Osteoblast (primary cell): ENCODE results near the gene DIP2C. TPM values are rescaled to one million over a fixed set of nuclear protein-coding genes. Genes with fewer than 3 reads are reported as not detected.
"Not testable (repeated sequence)": the region's sequence is repeated elsewhere in the genome, so short reads cannot be mapped to it uniquely, and the experiment has no call there.

Experiments used
- DNase-seq: peaks from one replicate; pipeline ENCODE4 v3.0.0; 2011; ENCODE audit warnings: low spot score, mixed read lengths; ENCODE audit not compliant: insufficient read length; ENCODE audit errors: missing footprints
- H2AFZ ChIP-seq: 2 replicates; pipeline ENCODE4 v1.6.0; 2011; ENCODE audit warnings: mild to moderate bottlenecking, low read length
- H3K27ac ChIP-seq: 2 replicates; pipeline ENCODE4 v1.5.1; 2011; ENCODE audit warnings: mild to moderate bottlenecking, low read depth, low read length, moderate library complexity
- H3K27me3 ChIP-seq: 2 replicates; pipeline ENCODE4 v1.6.0; 2012; ENCODE audit warnings: mild to moderate bottlenecking, control low read depth, inconsistent platforms, low read length, moderate library complexity; ENCODE audit not compliant: insufficient read depth
- H3K36me3 ChIP-seq: 2 replicates; pipeline ENCODE4 v1.5.1; 2011; ENCODE audit warnings: mild to moderate bottlenecking, low read length, control low read depth, moderate library complexity; ENCODE audit not compliant: insufficient read depth
- H3K4me1 ChIP-seq: 2 replicates; pipeline ENCODE4 v1.5.1; 2011; ENCODE audit warnings: mild to moderate bottlenecking, low read length, control low read depth, moderate library complexity; ENCODE audit not compliant: insufficient read depth
- H3K4me2 ChIP-seq: 2 replicates; pipeline ENCODE4 v1.6.0; 2011; ENCODE audit warnings: mild to moderate bottlenecking, low read length; ENCODE audit not compliant: insufficient read depth
- H3K4me3 ChIP-seq: fragments of 200-600 bp; sonication (generic); 3 replicates; pipeline ENCODE4 v1.5.1; 2012; ENCODE audit warnings: mild to moderate bottlenecking, low read length, inconsistent platforms; ENCODE audit not compliant: insufficient read depth
- H3K79me2 ChIP-seq: 2 replicates; pipeline ENCODE4 v1.6.0; 2012; ENCODE audit warnings: mild to moderate bottlenecking, low read length, control low read depth, inconsistent platforms; ENCODE audit not compliant: insufficient read depth
- H3K9me3 ChIP-seq: 2 replicates; pipeline ENCODE4 v1.5.1; 2011; ENCODE audit warnings: low read depth, low read length, control low read depth
- H4K20me1 ChIP-seq: 2 replicates; pipeline ENCODE4 v1.6.0; 2012; ENCODE audit warnings: mild to moderate bottlenecking, low read length, control low read depth; ENCODE audit not compliant: insufficient read depth
- CTCF ChIP-seq: IDR thresholded peaks from 2 replicates; pipeline ENCODE4 v1.5.1; 2011; ENCODE audit warnings: mild to moderate bottlenecking, low read depth, low read length, moderate library complexity; ENCODE audit errors: extremely low read depth
- total RNA-seq: library from RNA; depleted of rRNA; stranded (reverse); fragments of >200 nt; gene quantifications from 2 replicates; pipeline ENCODE4 v1.2.3, GENCODE V29; 2012

DIP2C gene
- total RNA-seq, 1 donor = 36.9 TPM

- Histone ChIP-seq H3K27ac (no peak overlapping the region), H2AFZ (no peak overlapping the region), H3K4me3 (no peak overlapping the region), H3K9me3 (no peaks in the 10 kb centered on the region), H3K4me1 (no peaks in the 10 kb centered on the region), H3K79me2 (peaks cover 8% of the 10 kb centered on the region), H3K4me2 (no peak overlapping the region), H3K36me3 (peaks cover 3% of the 10 kb centered on the region), H3K27me3 (no peaks in the 10 kb centered on the region), H4K20me1 (no peaks in the 10 kb centered on the region)
- DNase-seq = no peak
- no peak for TF ChIP-seq CTCF
Observed at GRCh38 chr10:427761-428519, 261.5 kb downstream of the DIP2C start.

DNA sequence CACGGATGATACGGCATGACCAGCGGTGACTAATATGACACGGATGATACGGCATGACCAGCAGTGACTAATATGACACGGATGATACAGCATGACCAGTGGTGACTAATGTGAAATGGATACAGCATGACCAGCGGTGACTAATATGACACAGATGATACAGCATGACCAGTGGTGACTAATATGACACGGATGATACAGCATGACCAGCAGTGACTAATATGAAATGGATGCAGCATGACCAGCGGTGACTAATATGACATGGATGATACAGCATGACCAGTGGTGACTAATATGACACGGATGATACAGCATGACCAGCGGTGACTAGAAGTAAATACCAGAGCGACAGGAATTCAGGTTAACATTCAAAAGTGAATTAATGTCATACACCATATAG is 264.1 kb downstream of the DIP2C start:
- not testable (repeated sequence) for H3K4me1 ChIP-seq

DNA sequence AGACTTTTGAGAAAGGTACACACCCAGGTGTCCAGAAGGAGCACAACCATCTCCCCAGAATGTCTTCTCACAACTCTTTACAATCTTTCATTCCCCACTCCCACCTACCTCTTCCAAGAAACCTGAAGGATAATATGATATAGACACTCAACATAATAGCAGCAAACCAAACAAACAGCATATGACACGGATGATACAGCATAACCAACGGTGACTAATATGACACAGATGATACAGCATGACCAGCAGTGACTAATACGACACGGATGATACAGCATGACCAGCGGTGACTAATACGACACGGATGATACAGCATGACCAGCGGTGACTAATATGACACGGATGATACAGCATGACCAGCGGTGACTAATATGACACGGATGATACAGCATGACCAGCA is 264.7 kb downstream of the DIP2C start:
- not testable (repeated sequence) for H2AFZ ChIP-seq, H3K27me3 ChIP-seq, H3K9me3 ChIP-seq, H4K20me1 ChIP-seq, H3K27ac ChIP-seq, H3K4me2 ChIP-seq, H3K4me1 ChIP-seq, H3K79me2 ChIP-seq, H3K4me3 ChIP-seq, DNase-seq
- H3K36me3 ChIP-seq = peaks cover 13% of the 10 kb centered on the region

More for the DNA sequence above, 264.1 kb downstream of the DIP2C start:
- DNase-seq, H3K4me3 ChIP-seq, H3K36me3 ChIP-seq, H3K4me2 ChIP-seq, H3K79me2 ChIP-seq, H4K20me1 ChIP-seq, H3K27ac ChIP-seq, H2AFZ ChIP-seq, H3K27me3 ChIP-seq, H3K9me3 ChIP-seq: not testable (repeated sequence)

- no peaks in the 10 kb centered on the region for H3K27me3 ChIP-seq
- H3K9me3 ChIP-seq = no peaks in the 10 kb centered on the region
- H2AFZ ChIP-seq = no peak overlapping the region
- no peak overlapping the region for H3K4me3 ChIP-seq
- no peak for DNase-seq
- no peak overlapping the region for H3K4me2 ChIP-seq
- no peak for TF ChIP-seq CTCF
- no peaks in the 10 kb centered on the region for H4K20me1 ChIP-seq
- no peaks in the 10 kb centered on the region for H3K4me1 ChIP-seq
- H3K36me3 ChIP-seq = peaks cover 24% of the 10 kb centered on the region
- H3K79me2 ChIP-seq = peaks cover 8% of the 10 kb centered on the region
- H3K27ac ChIP-seq = no peak overlapping the region
Observed at GRCh38 chr10:423178-423577, 266.3 kb downstream of the DIP2C start.

- Histone ChIP-seq H3K36me3 (peaks cover 24% of the 10 kb centered on the region), H3K4me1 (no peaks in the 10 kb centered on the region), H3K27ac (no peak overlapping the region), H3K27me3 (no peaks in the 10 kb centered on the region), H3K9me3 (no peaks in the 10 kb centered on the region), H3K4me2 (no peak overlapping the region), H4K20me1 (no peaks in the 10 kb centered on the region), H2AFZ (no peak overlapping the region), H3K79me2 (peaks cover 8% of the 10 kb centered on the region), H3K4me3 (no peak overlapping the region)
- TF ChIP-seq CTCF = no peak
- no peak for DNase-seq
Observed at GRCh38 chr10:422675-423074, 266.8 kb downstream of the DIP2C start.
